ENCODE data around the gene ANXA2.

GRCh38 chr15:60370105-60370868 is 27.5 kb downstream of the ANXA2 start:
- TF ChIP-seq CTCF (IDR thresholded peaks at IDR 0.05) (no peak), EP300 (IDR thresholded peaks at IDR 0.05; ENCODE audit: low read depth) (no peak), POLR2A (IDR thresholded peaks at IDR 0.05) (no peak)

Measured in transverse colon (tissue), 3 donors.